Measurements from ENCODE around the gene SPANXB1.
"Not testable (repeated sequence)": the region's sequence is repeated elsewhere in the genome, so short reads cannot be mapped to it uniquely, and the experiment has no call there.

SPANXB1 gene

GRCh38 chrX:141002568-141002967 is at the start of gene SPANXB1:
Gene SPANXB1 (plus strand): TSS chrX:141002594. CDS start chrX:141002694, 100 bp downstream.
- not testable (repeated sequence) for DNase-seq

- DNase-seq = no peak
Observed at GRCh38 chrX:140967036-140967435, 35.4 kb upstream of the SPANXB1 start.

- DNase-seq = no peak
Observed at GRCh38 chrX:140971099-140971795, 31.1 kb upstream of the SPANXB1 start.

DNA sequence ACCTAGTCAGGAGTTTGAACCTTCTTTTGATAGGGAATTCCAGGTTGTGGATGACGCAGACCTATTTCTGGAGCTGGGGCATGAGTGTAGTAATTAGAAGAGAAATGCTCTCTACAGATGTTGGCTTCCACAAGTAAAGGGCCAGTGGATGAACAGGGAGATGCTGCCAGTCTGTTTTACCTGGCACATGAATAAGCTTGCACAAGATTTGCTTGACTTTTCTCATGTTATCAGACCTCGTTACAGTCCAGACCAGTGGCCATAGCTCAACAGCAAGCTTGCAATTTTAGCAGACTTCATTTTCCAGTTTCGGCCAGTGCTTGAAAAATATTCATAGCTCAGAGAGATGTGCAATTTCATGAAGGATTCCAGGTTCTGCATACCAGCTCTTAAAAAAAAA is 26.9 kb upstream of the SPANXB1 start:
- DNase-seq = no peak

DNA sequence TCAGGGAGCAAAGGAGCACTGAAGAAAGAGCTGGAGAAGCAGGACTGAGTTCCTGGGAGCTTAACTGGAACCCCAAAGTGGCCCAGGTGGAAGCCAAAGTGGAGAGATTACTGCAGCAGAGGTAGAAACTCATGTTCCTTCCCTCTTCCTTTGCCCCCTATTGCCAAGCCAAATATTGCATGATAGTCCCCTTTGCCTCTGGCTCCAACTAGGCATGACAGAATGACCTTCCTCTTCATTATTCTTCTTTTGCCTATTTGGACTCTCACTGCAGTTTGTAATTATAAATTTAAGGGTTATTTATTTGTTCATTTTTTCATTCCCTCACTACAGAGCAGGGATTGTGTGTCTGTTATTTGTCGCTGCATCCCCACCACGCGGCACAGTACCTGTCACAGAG is 22.1 kb upstream of the SPANXB1 start:
- DNase-seq = no peak

- DNase-seq = no peak
Observed at GRCh38 chrX:140983730-140984129, 18.7 kb upstream of the SPANXB1 start.

DNA sequence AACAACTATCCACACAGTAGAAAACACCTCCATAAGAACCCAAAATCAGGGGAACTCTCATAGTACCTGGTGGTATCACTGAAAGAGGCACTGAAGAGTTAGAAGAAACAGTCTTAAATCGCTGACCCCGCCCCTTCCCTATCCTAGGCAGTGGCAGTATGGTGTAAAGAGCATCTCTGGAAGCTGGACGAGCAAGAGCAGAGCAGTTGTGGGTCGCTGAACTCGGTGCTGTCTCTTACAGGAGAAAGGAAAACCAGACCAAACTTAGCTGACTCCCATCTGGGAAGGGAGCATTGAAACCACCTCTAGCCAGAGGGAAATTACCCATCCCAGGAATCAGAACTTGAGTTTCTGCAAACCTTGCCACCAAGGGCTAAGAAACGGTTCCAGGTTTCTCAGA is 2.8 kb downstream of the SPANXB1 start:
- not testable (repeated sequence) for DNase-seq

DNA sequence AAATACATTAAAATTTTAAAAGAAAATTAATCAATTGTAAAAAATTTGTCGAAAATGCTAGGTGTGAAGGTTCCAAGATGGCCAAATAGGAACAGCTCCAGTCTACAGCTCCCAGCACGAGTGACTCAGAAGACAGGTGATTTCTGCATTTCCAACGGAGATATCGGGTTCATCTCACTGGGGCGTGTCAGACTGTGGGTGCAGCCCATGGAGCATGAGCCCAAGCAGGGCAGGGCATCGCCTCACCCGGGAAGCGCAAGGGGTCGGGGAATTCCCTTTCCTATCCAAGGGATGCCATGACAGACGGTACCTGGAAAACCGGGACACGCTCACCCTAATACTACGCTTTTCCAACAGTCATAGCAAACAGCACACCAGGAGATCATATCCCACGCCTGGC is 41.9 kb downstream of the SPANXB1 start:
- DNase-seq = not testable (repeated sequence)

- not testable (repeated sequence) for DNase-seq
Observed at GRCh38 chrX:141049878-141050277, 47.5 kb downstream of the SPANXB1 start.

DNA sequence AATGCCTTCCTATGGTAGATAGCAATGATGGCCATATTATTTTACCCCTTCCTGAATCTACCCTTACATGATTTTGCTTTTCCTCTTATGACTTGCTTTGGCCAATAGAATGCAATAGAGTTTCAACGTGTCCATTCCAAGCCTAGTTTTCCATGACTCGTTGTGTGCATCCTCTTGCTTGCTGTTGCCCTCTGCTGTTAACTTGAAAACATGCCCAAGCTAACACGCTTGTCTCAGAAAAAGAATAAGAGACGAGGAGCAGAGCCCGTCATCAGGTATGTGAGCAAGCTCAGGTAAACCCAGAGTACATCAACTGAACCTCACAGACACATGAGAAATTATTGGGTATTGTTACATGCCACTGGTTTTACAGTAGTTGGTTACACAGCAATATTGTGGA is 49.7 kb downstream of the SPANXB1 start:
- not testable (repeated sequence) for DNase-seq
